Panc1 (cell line): ENCODE results near the gene MAPK4. TPM values are rescaled to one million over a fixed set of nuclear protein-coding genes. Genes with fewer than 3 reads are reported as not detected.
"Not testable (repeated sequence)": the region's sequence is repeated elsewhere in the genome, so short reads cannot be mapped to it uniquely, and the experiment has no call there.

Source experiments
- ATAC-seq: fragments of 200-7000 bp; cut with Tn5 transposase; 2 replicates; pipeline ENCODE4 v1.9.1; 2020; ENCODE audit warnings: mild to moderate bottlenecking, moderate library complexity
- BruUV-seq: library from RNA; stranded (reverse); fragments of 400-500 nt; replicated peaks from 2 replicates; lab custom pipeline; 2021; lab: Mats Ljungman, UMichigan
- CTCF ChIA-PET: fragments of 300-600 bp; sonication (Branson Sonifier 250); formaldehyde crosslinking; loops from one replicate; lab custom pipeline; 2022; ENCODE audit warnings: antibody characterized with exemption; lab: Charles Lee
- POLR2A ChIA-PET: fragments of 300-600 bp; sonication (Branson Sonifier 250); formaldehyde crosslinking; loops from one replicate; lab custom pipeline; 2022; ENCODE audit warnings: antibody characterized with exemption; lab: Charles Lee
- DNase-seq: peaks from one replicate; pipeline ENCODE4 v3.0.0-alpha.2; 2010; ENCODE audit warnings: low read depth, low spot score
- H3K27ac ChIP-seq: 2 replicates; pipeline ENCODE4 v1.5.1; 2011; ENCODE audit warnings: mild to moderate bottlenecking, low read length, inconsistent platforms
- H3K27me3 ChIP-seq: fragments of 200-500 bp; sonication (Bioruptor generic); 2 replicates; pipeline ENCODE4 v1.6.0; 2014; ENCODE audit warnings: low read length, inconsistent platforms; ENCODE audit not compliant: control insufficient read depth, insufficient read depth
- H3K36me3 ChIP-seq: fragments of 200-500 bp; sonication (Bioruptor generic); 2 replicates; pipeline ENCODE4 v1.5.1; 2014; ENCODE audit warnings: inconsistent platforms, mild to moderate bottlenecking, low read length, moderate library complexity; ENCODE audit not compliant: control insufficient read depth, insufficient read depth
- H3K4me1 ChIP-seq: 2 replicates; pipeline ENCODE4 v1.5.1; 2011; ENCODE audit warnings: inconsistent platforms, mild to moderate bottlenecking, low read length, moderate library complexity; ENCODE audit not compliant: control insufficient read depth, insufficient read depth
- H3K4me3 ChIP-seq, 2 experiments: 2 replicates each; pipeline ENCODE4 v1.5.1; 2011 to 2012; ENCODE audit warnings: low read depth in 2 of 2, low read length in 2 of 2, mild to moderate bottlenecking in 2 of 2, inconsistent platforms in 1 of 2, moderate library complexity in 1 of 2
- H3K9me3 ChIP-seq: fragments of 200-500 bp; sonication (Bioruptor generic); 2 replicates; pipeline ENCODE4 v1.5.1; 2014; ENCODE audit warnings: low read depth, mild to moderate bottlenecking, inconsistent platforms, low read length, moderate library complexity; ENCODE audit not compliant: control insufficient read depth, insufficient read depth
- CTCF ChIP-seq: fragments of 450-650 bp; IDR thresholded peaks from 2 replicates; pipeline ENCODE4 v1.5.1; 2017; ENCODE audit warnings: mild to moderate bottlenecking
- POLR2AphosphoS5 ChIP-seq: IDR thresholded peaks from 2 replicates; pipeline ENCODE4 v1.6.1; 2012; ENCODE audit warnings: mild to moderate bottlenecking, low read depth, low read length, moderate library complexity
- SIN3A ChIP-seq: IDR thresholded peaks from 2 replicates; pipeline ENCODE4 v1.6.1; 2012; ENCODE audit warnings: low read depth, mild to moderate bottlenecking, low read length, moderate library complexity, borderline replicate concordance; ENCODE audit not compliant: insufficient read depth
- TCF7L2 ChIP-seq: IDR thresholded peaks from 2 replicates; pipeline ENCODE4 v1.6.1; 2011; ENCODE audit warnings: mild to moderate bottlenecking, low read depth, low read length, inconsistent platforms
- in situ Hi-C: cut with HindIII; loops from 2 replicates; pipeline ENCODE4 v1.10.0; 2016; ENCODE audit warnings: low sequenced_read_pairs, low pct_unique_long_range_greater_than_20kb
- intact Hi-C: fragments of 100-400 bp; cut with micrococcal nuclease; formaldehyde crosslinking; loops from one replicate; pipeline ENCODE4 v1.10.0; 2022; ENCODE audit not compliant: unreplicated experiment
- total RNA-seq: library from RNA; stranded (reverse); gene quantifications from one replicate; pipeline ENCODE4 v1.2.1, GENCODE V29; 2021; ENCODE audit not compliant: unreplicated experiment
- TF ChIP-seq, protein P1 (sequence below), 2 experiments: IDR thresholded peaks; 2 replicates each; pipeline ENCODE4 v1.6.1; 2011 to 2012; ENCODE audit warnings: low read depth in 2 of 2, control low read depth in 1 of 2, low read length in 1 of 2, mild to moderate bottlenecking in 1 of 2, moderate library complexity in 1 of 2; ENCODE audit not compliant: insufficient read depth in 1 of 2

Gene MAPK4
- total RNA-seq, 1 experiment from 2014 or later, result not detected

GRCh38 chr18:50544476-50544875 lies 15.4 kb upstream of the MAPK4 start:
- H3K27ac ChIP-seq, H3K4me1 ChIP-seq, H3K9me3 ChIP-seq, ATAC-seq, DNase-seq, H3K4me3 ChIP-seq, BruUV-seq, CTCF ChIA-PET, in situ Hi-C loops, H3K27me3 ChIP-seq, POLR2A ChIA-PET, H3K36me3 ChIP-seq, intact Hi-C loops: not testable (repeated sequence)

- no peak overlapping the region for H3K27ac ChIP-seq
- H3K27me3 ChIP-seq, result no peaks in the 10 kb centered on the region
- H3K36me3 ChIP-seq, result no peaks in the 10 kb centered on the region
- no peaks in the 10 kb centered on the region for H3K4me1 ChIP-seq
- intact Hi-C loops (no loop called here), in situ Hi-C loops (no loop called here)
- DNase-seq, result no peak
- TF ChIP-seq TCF7L2 (no peak), CTCF (no peak), POLR2AphosphoS5 (no peak), SIN3A (no peak)
- TF ChIP-seq, protein P1, sequence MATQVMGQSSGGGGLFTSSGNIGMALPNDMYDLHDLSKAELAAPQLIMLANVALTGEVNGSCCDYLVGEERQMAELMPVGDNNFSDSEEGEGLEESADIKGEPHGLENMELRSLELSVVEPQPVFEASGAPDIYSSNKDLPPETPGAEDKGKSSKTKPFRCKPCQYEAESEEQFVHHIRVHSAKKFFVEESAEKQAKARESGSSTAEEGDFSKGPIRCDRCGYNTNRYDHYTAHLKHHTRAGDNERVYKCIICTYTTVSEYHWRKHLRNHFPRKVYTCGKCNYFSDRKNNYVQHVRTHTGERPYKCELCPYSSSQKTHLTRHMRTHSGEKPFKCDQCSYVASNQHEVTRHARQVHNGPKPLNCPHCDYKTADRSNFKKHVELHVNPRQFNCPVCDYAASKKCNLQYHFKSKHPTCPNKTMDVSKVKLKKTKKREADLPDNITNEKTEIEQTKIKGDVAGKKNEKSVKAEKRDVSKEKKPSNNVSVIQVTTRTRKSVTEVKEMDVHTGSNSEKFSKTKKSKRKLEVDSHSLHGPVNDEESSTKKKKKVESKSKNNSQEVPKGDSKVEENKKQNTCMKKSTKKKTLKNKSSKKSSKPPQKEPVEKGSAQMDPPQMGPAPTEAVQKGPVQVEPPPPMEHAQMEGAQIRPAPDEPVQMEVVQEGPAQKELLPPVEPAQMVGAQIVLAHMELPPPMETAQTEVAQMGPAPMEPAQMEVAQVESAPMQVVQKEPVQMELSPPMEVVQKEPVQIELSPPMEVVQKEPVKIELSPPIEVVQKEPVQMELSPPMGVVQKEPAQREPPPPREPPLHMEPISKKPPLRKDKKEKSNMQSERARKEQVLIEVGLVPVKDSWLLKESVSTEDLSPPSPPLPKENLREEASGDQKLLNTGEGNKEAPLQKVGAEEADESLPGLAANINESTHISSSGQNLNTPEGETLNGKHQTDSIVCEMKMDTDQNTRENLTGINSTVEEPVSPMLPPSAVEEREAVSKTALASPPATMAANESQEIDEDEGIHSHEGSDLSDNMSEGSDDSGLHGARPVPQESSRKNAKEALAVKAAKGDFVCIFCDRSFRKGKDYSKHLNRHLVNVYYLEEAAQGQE (IDR thresholded peaks at IDR 0.05; ENCODE audit: insufficient read depth in 1 of 2, low read depth in 2 of 2, low read length in 1 of 2), result no peak
- POLR2A ChIA-PET, result no interaction called here
- H3K4me3 ChIP-seq, result no peak overlapping the region
- ATAC-seq, result no peak
- H3K9me3 ChIP-seq, result no peaks in the 10 kb centered on the region
- CTCF ChIA-PET, result no interaction called here
- BruUV-seq, result no TSS peak
These were observed 14.0 kb upstream of the MAPK4 start for GRCh38 chr18:50545936-50546335.

GRCh38 chr18:50548160-50548559 lies 11.7 kb upstream of the MAPK4 start:
- no TSS peak for BruUV-seq
- Histone ChIP-seq H3K27me3 (no peaks in the 10 kb centered on the region), H3K4me1 (no peaks in the 10 kb centered on the region), H3K27ac (no peak overlapping the region), H3K36me3 (no peaks in the 10 kb centered on the region), H3K9me3 (no peaks in the 10 kb centered on the region), H3K4me3 (no peak overlapping the region)
- TF ChIP-seq CTCF (no peak), TCF7L2 (no peak), SIN3A (no peak), POLR2AphosphoS5 (no peak)
- TF ChIP-seq, protein P1 (IDR thresholded peaks at IDR 0.05; ENCODE audit: insufficient read depth in 1 of 2, low read depth in 2 of 2, low read length in 1 of 2), result no peak
- no peak for DNase-seq
- CTCF ChIA-PET, result no interaction called here
- ATAC-seq, result no peak
- intact Hi-C loops, result no loop called here
- POLR2A ChIA-PET, result no interaction called here
- in situ Hi-C loops, result no loop called here

DNA sequence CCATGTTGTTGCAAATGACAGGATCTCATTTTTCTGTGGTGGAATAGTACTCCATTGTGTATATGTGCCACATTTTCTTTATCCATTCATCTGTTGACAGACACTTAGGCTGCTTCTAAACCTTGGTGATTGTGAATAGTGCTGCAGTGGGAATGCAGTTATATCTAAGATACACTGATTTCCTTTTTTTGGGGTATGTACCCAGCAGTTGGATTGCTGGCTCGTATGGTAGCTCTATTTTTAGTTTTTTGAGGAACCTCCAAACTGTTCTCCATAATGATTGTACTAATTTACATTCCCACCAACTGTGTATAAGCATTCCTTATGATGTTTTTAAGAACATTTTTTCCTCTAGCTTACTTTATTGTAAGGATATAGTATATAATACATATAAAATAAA lies 8.2 kb upstream of the MAPK4 start:
- intact Hi-C loops, ATAC-seq, CTCF ChIA-PET, H3K36me3 ChIP-seq, H3K4me1 ChIP-seq, H3K27me3 ChIP-seq, BruUV-seq, H3K27ac ChIP-seq, H3K4me3 ChIP-seq, H3K9me3 ChIP-seq, in situ Hi-C loops, POLR2A ChIA-PET, DNase-seq: not testable (repeated sequence)
